HG02588 (cell line): ENCODE measurements around the gene MPC1.
A peak's percentile ranks its signal among the peaks of the same experiment; 100 is the strongest.
"Not testable (repeated sequence)": the region's sequence is repeated elsewhere in the genome, so short reads cannot be mapped to it uniquely, and the experiment has no call there.

Experiments used
- ATAC-seq: cut with Tn5 transposase; IDR thresholded peaks from one replicate; pipeline ENCODE4 v1.9.1; 2021; ENCODE audit warnings: mild to moderate bottlenecking, moderate library complexity; ENCODE audit not compliant: unreplicated experiment

Gene MPC1

DNA sequence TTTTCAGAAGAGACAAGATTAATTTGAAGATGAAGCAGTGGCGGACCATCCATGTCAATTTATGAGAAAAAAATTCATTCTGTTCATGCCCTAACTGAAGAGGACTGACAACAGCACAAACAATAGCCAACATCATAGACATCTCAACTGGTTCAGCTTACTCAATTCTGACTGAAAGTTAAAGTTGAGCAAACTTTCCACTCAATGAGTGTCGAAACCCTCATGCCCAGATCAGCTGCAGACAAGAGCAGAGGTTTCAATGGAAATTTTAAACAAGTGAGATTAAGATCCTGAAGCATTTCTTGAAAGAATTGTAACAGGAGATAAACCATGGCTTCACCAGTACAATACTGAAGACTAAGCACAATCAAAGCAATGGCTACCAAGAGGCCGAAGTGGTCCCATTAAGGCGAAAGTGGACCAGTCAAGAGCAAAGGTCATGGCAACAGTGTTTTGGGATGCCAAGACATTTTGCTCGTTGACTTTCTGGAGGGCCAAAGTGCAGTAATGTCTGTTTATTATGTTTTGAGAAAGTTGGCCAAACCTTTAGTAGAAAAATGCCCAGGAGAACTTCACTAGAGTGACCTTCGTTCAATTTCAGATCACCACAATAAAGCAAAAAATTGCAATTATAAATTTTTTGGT lies 34.3 kb downstream of the MPC1 start:
- no peak for ATAC-seq

DNA sequence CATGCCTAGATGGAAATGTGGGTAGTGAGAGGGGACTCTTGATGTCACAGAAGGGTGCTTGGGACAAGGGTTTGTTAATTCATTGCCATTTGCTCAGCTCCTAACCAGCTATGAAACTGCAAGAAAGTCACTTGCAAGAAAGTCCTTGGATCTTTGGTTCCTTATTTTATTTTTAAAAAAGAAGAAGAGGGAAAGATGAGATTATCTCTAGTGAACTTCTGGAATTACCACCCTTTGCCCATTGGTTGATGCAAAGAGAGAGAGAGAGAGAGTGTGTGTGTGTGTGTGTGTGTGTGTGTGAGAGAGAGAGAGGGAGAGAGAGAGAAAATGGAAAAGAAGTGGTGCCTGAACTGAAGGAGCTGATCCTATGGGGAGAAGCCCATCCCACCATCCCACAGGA lies 35.8 kb downstream of the MPC1 start:
- no peak for ATAC-seq

DNA sequence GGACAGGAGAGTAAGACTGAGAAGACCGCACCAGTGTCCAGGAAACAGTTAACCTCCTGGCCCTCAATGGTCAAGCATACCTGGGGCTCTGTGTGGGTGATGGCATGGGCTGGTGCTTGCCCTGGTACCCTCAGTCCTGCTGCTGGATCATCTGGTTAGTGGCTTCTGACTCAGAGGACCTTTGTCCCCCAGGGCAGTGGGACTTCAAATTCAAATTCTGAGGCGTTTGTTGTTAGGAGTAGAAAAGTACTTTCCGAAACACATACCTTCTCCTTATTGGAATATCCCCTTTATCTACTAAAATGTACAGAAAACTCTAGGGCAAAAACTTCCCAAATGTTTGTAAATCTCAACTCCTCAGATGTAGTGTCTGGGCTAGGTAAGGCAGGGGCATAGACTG lies 36.3 kb downstream of the MPC1 start:
- ATAC-seq, result no peak

DNA sequence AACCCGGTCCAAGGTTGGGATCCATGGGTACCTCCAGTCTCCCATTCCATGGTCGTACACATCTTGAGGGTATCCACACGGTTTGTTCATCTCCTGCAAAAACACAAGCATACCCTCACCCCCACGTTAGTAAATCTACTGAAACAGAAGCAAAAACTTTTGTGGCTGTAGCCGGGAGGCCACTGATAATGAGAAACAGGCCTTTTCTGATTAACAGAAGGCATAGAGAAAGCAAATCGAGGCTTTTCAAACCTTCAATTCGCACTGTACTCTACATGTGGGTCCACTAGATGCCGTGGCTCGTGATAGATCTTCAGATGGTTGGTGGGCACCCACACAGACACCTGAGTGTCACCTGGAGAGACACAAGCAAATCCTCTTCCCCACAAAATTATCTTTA lies 37.1 kb downstream of the MPC1 start:
- ATAC-seq, result not testable (repeated sequence)

DNA sequence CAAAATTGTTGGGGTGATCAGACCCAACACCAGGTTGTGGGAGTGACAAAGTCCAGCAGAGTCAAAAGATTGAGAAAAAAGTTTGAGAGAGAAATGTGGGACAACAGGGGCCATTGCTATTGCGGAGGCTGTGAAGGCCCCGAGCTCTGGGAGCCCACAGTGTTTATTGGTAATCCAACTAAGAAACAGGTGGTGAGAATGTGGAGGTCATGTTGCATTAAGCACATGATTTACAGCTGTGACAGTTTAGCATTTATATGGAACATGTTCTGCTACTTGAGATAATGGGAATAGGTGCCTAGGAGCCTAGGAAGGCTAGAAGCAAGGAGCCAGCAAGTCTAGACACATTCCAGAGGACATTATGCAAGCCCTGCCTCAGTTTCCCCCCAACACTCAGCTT lies 37.8 kb downstream of the MPC1 start:
- ATAC-seq, result not testable (repeated sequence)

DNA sequence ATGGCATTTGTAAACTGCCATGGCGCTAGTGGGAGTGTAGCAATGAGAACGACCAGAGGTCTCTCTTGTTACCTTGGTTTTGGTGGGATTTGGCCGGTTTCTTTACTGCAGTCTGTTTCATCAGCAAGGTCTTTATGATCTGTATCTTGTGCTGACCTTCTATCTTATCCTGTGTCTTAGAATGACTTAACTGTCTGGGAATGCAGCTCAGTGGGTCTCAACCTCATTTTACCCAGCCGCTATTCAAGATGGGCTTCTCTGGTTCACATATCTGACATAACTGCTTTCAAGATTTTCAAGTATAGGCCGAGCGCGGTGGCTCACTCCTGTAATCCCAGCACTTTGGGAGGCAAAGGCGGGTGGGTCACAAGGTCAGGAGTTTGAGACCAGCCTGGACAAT lies 38.5 kb downstream of the MPC1 start:
- no peak for ATAC-seq

DNA sequence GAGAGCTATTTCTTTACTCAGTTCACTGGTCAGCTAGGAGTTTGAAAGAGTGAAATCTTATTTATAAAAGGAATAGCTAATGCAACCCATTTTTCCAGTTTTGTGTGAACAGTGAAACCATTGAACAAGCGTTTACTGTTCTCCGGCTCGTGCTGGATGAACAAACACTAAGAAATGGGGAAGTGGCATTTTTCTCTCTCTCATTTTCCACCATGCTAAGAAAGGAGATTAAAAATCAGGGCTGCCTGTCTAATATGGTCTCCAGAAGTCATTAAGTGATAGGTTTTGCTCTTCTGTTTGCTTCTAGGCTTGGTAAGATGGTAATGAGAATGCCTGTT lies 39.6 kb downstream of the MPC1 start:
- peak; percentile 13 for ATAC-seq

DNA sequence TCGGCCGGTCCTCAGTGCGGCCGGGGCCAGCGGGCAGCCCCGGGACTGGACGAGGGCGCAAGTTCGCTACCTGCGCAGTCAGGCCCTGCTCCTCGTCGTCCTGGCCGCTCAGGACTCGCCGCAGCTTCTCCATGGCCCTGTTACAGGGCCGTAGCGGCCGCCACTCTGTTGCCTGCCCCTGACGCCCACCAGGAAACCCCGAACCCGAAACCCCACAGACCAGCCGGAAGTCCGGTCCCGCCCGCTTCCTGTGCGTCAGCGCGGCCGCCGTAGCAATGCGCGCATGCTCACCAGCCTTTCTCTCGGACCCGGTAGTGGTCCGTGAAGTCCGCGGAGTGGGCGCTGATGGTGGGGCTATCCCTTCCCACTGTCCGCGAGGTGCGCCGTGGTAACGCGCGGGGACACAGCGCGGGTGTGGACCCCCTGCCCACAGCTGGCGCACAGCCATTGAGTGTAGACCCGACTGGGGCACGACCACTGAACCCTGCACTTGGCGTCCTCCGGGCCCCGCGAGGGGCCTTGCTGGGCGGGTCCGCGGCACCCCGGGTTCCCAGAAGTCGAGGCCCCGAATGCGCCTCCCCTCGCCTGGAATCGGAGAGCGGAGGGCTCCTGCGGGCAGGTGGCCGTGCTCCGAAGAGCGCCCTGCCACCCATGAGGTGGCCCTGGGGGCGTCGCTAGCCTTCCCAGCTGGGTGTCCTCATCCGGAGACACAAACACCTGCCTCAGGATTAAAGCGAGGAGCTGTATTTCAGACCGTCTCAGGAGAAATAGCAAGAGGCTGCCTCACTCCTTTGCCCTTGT lies 40.2 kb downstream of the MPC1 start, which contains the start of gene SFT2D1:
TSS of gene SFT2D1 (minus strand) at position 197 of the 801 bp plus-strand sequence. CDS start at position 133, 64 bp downstream.
- peak; percentile 90 for ATAC-seq

DNA sequence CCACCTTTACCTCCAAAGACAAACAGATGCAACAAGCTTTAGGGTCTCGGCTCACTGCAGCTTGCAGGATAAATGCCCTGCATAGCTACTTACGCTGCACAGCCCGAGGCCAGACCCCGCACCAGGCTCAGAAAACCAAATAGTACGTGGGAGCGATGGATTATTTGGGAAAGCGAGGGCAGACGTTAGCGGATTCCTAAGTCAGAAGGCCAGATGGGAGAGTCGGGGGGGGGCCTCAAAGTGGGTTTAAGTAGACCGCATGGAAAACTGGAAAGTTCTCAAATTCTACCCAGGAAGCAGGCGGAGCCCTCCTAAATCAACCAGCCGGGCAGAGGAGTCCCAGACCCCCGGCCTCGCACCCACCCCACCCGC lies 40.8 kb downstream of the MPC1 start:
- no peak for ATAC-seq

DNA sequence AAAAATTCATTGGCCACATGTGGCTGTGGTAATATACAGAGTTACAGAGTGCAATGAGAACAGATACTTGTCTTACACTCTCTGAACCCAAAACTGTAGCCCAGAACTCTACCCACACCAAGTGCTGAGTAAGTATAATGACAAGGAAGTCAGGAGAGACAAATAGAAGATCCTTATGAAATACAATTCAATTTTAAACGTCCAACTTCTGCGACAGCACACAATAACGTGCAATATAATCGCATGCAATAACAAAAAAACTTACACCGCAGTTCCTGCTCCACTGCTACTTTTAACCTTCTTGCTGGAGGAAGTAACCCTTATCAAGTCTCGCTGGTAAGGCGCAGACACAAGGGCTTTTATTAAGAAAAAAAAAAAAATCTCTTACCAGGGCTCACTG lies 41.3 kb downstream of the MPC1 start:
- no peak for ATAC-seq

DNA sequence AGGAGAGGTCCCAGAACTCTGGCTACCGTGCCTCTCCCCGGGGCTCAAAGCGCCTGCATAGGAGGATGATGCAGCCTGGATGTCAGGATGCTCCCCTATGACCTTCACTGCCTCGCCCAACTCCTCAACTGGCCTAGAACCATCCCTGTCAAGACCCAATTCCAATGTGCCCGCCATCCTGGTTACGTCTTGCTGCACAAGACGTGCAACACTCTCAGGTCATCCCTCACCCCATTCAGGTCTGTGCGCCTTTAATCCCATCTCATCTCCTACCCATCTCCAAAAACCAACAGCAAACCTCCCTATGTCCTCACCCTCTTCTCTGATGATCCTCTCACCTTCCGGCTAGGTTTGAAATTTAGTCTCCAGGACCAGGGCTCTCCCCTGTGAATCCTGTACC lies 43.9 kb downstream of the MPC1 start:
- ATAC-seq, result no peak

DNA sequence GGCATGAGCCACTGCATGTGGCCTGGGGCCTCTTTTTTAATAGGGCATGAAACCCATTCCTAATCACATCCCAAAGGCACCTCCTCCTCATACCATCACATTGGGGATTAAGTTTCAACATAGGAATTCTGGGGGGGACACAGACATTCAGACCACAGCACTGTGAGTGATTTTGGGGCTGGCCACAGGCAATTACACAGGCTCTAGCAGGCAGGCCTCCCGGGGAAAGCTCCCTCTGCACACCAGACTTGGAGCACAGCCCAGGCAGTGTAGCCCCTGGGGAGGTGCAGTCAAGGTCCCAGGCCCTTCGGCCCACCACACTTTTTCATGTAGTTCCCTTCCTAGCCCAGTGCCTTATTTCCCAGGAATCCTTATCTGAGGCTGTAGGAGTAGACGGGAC lies 45.9 kb downstream of the MPC1 start:
- no peak for ATAC-seq

DNA sequence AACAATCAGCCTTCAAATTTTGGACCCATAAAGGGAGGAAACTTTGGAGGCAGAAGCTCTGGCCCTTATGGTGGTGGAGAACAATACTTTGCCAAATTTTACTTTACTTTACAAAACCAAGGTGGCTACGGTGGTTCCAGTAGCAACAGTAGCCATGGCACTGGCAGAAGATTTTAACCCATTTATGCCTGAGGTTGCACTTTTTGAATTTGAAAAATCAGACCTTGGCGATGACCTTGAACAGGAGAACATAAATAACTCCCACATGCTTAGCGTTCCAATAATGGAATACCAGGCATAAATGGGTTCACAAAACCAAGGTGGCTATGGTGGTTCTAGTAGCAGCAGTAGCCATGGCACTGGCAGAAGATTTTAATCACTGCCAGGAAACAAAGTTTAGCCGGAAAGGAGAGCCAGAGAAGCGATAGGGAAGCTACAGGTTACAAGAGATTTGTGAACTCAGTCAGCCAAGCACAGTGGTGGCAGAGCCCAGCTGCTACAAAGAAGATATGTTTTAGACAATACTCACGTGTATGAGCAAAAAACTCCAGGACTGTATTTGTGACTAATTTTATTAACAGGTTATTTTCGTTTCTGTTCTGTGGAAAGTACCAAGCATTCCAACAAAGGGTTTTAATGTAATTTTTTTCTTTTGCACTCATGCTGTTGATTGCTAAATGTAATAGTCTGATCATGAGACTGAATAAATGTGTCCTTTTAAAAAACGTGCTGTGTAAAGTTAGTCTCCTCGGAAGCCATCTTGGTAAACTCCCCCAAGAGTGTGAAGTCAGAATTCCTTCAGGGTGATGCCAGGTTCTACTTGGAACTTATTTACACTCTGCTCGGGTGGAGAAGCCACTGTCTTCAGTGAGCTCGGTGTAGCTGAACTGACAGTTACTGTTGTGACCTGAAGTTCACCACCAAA lies 47.1 kb downstream of the MPC1 start:
- peak; percentile 46 for ATAC-seq

DNA sequence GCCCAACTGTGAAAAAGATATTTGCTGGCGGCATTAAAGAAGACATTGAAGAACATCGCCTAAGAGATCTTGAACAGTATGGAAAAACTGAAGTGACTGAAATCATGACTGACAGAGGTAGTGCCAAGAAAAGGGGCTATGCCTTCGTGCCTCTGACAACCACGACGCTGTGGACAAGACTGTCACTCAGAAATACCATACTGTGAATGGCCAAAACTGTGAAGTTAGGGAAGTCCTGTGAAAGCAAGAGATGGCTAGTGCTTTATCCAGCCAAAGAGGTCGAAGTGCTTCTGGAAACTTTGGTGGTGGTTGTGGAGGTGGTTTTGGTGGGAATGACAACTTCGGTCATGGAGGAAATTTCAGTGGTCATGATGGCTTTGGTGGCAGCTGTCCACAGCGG lies 47.9 kb downstream of the MPC1 start:
- no peak for ATAC-seq

DNA sequence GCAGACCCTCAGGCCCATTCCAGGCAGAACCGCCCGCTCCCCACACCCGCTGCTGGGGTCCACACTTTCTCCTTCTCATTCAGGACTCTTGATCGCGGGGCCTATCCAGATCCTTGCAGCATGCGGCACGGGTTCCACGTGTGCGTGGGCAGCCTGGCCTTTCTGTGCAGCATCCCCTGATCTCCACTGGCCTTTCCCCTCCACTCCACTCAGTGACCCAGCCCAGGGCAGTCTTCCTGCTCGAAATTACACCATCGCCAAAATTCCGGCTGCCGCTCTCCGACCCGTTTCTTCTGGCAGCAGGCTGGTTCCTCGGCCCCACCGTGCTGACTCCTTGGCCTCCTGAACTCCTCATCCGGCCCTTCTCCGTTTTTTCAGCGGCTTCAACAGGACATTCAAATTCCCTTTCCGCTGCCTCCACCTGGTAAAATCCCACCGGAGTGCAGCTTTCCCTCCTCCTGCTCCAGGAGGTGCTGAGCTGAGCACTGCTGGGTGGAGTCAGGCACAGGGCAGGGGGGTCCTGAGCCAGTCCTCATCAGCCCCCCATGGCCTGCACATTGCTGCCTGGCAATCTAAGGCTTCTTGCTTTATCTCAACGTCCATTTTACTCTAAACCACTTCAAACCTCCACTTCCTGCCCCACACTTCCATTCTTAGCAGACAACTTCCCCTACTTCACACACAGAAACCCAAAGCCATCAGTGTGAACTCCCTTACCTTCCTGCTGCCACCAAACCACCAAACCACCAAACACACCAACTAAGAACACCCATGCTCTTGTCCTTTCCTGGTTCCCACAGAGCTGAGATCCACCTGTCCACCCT lies 49.4 kb downstream of the MPC1 start:
- ATAC-seq, result peak; percentile 67

DNA sequence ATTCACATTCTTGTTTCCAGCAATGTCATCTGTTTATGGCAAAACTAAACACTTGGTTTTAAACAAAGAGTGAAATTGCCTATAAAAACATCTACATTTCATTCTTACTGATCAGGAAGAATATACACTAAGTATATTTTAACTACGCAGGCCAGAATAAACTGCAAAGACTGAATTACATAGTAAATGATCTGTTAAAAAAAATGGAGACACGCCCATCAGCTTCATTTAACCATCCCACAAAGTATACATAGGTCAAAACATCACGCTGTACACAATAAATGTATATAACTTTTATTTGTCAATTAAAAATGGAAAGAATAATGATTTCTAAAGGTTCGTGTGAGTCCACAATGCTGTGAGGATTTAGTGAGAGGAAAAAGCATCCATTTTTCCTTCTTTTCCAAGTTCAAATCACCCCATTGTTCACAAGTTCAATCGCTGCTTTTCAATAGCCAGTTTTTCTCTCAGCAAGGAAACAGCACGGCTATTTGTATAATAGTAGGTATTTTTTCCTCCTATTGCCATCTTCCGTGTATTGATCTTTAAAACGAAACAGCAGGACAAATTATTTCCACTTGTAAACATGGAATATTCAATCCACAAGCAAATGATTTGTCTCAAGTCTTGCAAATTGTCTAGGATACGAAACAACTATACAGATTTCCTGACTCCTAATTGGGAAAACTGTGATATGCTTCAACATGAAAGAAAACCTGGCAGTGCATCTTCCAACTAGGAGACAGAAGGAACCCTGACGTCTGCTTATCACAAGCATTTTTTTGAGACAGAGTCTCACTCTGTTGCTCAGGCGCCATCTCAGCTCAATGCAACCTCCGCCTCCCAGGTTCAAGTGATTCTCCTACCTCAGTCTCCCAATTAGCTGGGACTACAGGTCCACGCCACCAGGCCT lies 51.0 kb downstream of the MPC1 start:
- no peak for ATAC-seq

DNA sequence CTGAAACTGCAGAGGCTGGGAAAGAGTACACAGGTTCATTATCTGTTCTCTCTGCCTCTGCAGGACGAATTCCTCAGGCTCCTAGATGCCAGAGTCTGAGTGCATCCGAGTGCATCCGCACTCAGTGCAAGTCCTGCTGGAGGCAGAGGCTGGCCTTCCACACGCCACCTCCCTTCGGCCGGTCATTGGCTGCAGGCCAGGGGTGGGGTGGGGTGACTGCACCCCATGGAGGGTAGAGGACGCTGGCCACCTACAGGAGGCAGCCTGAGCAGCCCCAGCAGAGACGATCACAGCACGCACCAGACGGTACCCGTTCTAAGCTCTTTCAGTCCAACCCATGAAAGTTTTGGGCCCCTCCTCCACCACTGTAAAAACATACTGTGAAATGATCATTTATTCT lies 52.1 kb downstream of the MPC1 start:
- ATAC-seq, result no peak

DNA sequence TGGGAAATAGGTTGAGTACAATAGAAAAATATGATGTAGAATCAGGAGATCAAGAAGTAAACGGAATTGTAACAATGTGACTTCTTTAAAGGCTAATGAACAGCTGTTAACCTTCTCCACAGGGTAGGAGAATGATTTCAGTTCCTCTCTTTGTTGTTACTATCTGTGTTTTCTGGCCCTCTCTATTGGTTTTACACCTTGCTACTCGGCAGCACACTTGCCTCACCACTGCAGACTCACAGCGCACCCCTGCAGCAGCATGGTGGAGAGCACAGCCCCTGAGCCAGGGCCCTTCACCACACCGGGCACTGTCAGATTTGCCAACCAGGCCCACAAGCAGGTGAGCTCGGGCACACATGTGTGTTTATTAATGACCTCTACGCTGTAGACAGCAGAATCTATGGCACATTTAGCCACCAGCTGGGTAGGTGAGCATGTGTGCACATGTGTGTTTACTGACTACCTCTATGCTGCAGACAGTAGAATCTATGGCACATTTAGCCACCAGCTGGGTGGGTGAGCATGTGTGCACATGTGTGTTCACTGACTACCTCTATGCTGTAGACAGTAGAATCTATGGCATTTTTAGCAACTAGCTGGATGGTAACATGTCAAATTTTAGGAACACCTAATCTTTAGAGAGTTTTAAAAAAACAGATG lies 57.2 kb downstream of the MPC1 start:
- ATAC-seq, result peak; percentile 75

DNA sequence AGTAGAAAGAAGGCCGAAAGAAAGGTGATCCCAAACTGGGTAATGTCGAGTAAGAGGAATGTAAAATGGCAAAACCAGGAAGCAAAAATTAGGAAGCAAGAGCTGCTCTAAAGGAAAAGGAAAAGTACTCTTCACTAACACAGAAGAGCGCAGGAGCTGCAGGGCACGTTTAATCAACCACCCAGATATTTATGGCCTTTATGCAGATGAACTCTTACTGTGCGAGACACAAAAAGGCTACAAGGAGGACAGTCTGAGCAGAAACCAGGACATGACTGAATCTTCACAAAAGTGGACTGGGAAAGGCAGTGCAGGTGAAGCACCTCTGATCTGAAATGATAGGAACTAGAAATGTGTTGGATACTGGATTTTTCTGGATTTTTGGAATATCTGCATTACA lies 59.3 kb downstream of the MPC1 start:
- no peak for ATAC-seq
